HG03095 (cell line): Measurements from ENCODE around the gene GTF2IRD1.
"Not testable (repeated sequence)": the region's sequence is repeated elsewhere in the genome, so short reads cannot be mapped to it uniquely, and the experiment has no call there.

Experiments
- ATAC-seq: cut with Tn5 transposase; IDR thresholded peaks from one replicate; pipeline ENCODE4 v1.9.1; 2021; ENCODE audit warnings: moderate library complexity; ENCODE audit not compliant: unreplicated experiment

GTF2IRD1 gene

DNA sequence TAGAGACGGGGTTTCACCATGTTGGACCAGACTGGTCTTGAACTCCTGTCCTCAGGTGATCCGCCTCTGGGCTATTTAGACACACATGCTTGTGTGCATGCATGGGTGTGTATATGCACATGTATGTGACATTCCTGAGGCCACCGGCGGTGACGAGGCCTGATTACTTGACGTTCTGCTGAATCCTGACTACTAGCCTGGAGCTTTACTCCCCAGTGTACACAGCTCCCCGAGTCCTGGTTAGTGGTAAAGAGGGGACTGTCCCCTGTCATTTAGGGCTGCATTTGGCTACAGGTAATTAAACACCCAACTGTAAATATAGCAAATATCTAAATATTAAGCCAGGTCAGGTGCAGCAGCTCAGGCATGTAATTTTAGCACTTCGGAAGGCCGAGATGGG is 14.2 kb downstream of the GTF2IRD1 start:
- ATAC-seq: no peak

GRCh38 chr7:74470504-74470903 is 16.8 kb downstream of the GTF2IRD1 start:
- ATAC-seq: no peak

GRCh38 chr7:74473116-74473515 is 19.4 kb downstream of the GTF2IRD1 start:
- ATAC-seq: no peak

GRCh38 chr7:74474271-74474865 is 20.7 kb downstream of the GTF2IRD1 start:
- ATAC-seq: no peak

DNA sequence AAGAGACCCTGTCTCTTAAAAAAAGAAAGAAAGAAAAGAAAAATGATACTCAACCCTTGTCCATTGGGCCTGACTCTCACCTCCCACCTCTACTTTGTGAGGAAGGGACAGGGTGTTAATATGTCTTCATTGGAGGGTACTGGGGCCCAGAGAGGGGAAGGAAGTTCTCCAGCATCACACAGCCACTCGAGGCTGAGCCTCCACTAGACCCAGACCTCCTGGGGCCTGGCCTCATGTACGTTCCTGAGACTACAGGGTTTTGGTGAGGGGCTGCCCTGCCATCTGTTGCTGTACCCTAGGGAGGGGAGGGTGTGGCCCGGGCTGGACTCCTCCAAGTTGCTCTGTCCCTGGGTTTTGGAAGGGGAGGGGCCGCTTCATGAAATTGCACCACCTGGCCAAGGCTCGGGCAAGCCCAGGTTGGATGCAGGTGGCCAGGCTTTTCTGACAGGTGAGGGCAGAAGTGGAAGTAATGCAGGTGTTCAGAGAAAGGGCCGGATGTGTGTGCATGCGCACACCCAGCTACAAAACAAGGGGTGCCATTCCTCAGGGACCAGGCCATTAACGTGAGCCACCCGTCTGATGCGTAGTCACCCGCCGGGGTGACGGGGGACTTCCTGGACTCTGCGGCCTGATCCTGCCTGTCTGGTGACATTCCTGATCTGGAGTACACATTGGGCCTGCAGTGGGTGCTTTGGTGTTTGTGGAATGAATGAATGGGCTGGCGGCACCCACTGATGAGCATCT is 21.7 kb downstream of the GTF2IRD1 start:
- no peak for ATAC-seq

DNA sequence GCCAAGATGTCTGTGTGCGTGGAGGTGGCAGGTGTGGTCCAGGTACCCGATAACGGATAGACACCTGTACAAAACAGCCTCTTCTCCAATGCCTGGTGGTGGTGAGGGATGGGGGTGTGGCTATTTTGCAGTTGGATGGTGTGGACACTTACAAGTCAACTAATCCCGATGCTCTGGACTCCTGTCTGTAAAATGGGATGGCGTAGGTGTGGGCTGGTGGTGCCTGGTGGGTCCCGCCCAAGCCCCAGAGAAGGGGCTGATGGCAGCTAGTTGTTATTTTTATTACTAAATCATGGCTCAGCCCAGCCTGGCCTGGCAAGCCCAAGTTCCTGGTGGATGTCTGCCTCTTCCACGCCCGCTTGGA is 22.3 kb downstream of the GTF2IRD1 start:
- no peak for ATAC-seq

GRCh38 chr7:74476626-74477025 is 22.9 kb downstream of the GTF2IRD1 start:
- no peak for ATAC-seq

DNA sequence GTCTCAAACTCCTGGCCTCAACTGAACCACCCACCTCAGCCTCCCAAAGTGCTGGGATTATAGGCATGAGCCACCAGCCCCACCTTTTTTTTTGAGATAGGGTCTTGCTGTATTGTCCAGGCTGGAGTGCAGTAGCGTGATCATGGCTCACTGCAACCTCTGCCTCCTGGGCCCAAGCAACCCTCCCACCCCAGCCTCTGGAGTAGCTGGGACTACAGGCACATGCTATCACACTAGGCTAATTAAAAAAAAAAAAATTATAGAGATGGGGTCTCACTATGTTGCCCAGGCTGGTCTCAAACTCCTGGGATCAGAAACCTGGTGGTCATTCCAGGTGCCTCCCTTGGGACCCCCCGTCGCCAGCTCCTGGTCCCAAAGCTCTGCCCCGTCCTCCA is 25.0 kb downstream of the GTF2IRD1 start:
- no peak for ATAC-seq

DNA sequence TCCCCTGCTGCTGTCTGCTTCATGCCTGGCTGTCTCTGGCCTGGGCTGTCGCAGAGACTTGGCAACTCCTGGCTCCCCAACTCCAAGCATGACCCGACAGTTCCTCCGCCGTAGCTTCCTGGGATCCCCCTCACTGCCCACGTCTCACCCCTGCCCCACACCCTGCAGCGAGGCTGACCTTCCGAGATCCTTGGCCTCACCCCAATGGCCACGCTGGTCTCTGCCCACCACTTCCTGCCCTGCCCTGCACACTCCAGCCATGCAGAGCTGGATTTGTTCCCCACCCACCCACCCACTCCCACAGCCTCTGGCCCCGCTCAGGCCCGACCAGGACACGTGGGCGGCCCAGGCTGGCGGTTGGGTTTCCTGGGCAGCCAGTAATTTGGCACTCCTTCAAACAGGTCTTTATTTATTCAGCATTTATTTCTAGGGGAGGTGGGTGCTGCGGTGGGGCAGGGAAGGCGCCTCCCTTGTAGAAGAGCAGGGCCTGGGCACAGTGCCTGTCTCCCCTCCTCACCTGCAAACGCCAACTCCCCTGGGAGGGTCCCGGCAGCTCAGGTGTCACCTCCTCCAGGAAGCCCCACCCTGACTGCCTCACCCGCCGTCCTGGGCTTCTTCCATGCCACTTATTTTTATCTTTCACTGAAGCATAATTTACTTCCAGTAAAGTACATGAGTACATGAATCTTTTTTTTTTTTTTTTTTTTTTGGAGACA is 25.5 kb downstream of the GTF2IRD1 start:
- no peak for ATAC-seq

GRCh38 chr7:74479961-74480829 is 26.5 kb downstream of the GTF2IRD1 start:
- ATAC-seq: no peak

DNA sequence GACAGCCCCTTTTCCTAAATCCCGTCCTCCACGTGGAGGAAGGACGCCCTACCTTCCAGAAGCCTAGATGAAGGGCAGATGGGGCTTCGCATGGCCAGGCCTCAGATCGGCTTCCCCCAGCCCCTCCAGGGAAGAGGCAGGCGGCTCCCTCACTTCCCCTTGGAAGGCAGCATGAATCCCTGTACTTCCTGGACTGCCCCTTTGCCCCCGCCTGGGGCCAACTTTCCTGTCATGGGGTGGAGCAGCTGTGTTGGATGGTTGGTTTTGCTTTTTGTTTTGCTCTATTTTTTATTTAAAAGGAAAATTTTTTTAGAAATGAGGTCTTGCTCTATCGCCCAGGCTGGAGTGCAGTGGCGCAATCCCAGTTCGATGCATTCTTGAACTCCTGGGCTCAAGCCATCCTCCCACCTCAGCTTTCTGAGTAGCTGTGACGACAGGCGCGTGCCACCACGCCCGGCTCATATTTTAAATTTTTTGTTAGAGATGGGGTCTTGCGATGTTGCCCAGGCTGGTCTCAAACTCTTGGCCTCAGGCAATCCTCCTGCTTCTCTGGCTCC is 27.2 kb downstream of the GTF2IRD1 start:
- no peak for ATAC-seq

DNA sequence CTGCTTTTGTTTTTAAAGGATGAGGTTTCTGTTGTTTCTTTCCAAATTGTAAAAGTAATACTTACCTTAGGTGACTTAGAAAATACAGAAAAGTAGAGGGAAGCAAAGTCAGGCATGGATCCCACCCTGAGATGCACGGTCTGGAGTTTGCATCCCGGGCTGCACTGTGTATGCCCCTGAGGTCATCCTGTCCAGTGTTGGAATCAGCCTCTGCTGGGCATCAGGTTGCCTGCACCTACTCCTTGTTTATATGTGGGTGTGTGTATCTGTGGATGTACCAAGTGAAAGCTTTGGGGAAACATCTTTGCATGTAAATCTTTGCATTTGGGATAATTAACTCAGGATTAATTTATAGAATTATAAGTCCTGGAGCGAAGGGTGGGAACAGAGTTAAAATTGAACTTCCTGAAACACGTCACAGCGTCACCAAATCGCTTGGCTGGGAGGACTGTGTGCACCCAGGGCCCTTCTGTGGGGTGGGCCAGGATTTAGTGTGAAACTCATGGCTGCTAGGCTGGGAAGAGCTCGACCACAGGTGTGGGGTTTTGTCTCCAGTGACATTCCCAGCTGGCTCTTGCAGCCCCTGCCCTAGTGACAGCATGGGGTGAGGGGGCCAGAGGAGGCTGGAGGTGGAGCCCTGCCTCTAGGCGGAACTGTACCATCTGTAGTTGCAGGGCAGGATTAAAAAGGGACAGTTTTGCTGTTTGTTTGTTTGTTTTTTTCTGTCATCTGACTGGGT is 27.9 kb downstream of the GTF2IRD1 start:
- no peak for ATAC-seq

GRCh38 chr7:74482197-74482467 is 28.4 kb downstream of the GTF2IRD1 start:
- no peak for ATAC-seq

GRCh38 chr7:74482629-74483401 is 29.1 kb downstream of the GTF2IRD1 start:
- no peak for ATAC-seq

GRCh38 chr7:74483402-74484336 is 30.0 kb downstream of the GTF2IRD1 start:
- ATAC-seq: no peak

GRCh38 chr7:74485611-74486010 is 31.9 kb downstream of the GTF2IRD1 start:
- ATAC-seq: no peak

GRCh38 chr7:74488518-74489030 is 34.9 kb downstream of the GTF2IRD1 start:
- not testable (repeated sequence) for ATAC-seq
